SK-N-MC (cell line): Measurements from ENCODE around the gene IQUB.
"Not testable (repeated sequence)": the region's sequence is repeated elsewhere in the genome, so short reads cannot be mapped to it uniquely, and the experiment has no call there.

ENCODE experiments used
- EZH2 ChIP-seq: fragments of 200-600 bp; sonication (generic); IDR thresholded peaks from one replicate; pipeline ENCODE4 v1.6.1; 2017; ENCODE audit warnings: antibody characterized with exemption
- FOXP2 ChIP-seq: optimal IDR thresholded peaks from 2 replicates; pipeline ENCODE3; 2011; ENCODE audit warnings: mild to moderate bottlenecking, moderate library complexity; ENCODE audit not compliant: insufficient read depth; ENCODE audit errors: extremely low read length, control extremely low read depth
- POLR2AphosphoS5 ChIP-seq: IDR thresholded peaks from 2 replicates; pipeline ENCODE4 v1.6.1; 2012; ENCODE audit warnings: mild to moderate bottlenecking, low read depth, low read length, borderline replicate concordance

- TF ChIP-seq FOXP2, POLR2AphosphoS5, EZH2: not testable (repeated sequence)
These were observed 1.4 kb downstream of the IQUB start for GRCh38 chr7:123532788-123533552.
